A549 (cell line): ENCODE data around the gene TTC7B. TPM values are rescaled to one million over a fixed set of nuclear protein-coding genes. Genes with fewer than 3 reads are reported as not detected.

ENCODE experiments used
- ATAC-seq, 2 experiments: fragments of 200-7000 bp in 1 of 2; fragments of >200 bp in 1 of 2; cut with Nextera tagmentation in 1 of 2; cut with Tn5 transposase in 1 of 2; 3 replicates each; pipeline versions ENCODE4 v1.8.0 to v1.9.1; 2018 to 2020; ENCODE audit warnings: mild to moderate bottlenecking in 1 of 2, moderate library complexity in 1 of 2
- CTCF ChIA-PET: fragments of 300-600 bp; sonication (Branson Sonifier 250); formaldehyde crosslinking; extraction: SDS; loops from one replicate; lab custom pipeline; 2021; ENCODE audit warnings: antibody characterized with exemption, inconsistent platforms; lab: Yijun Ruan, JAX
- POLR2A ChIA-PET: fragments of 350-600 bp; formaldehyde crosslinking; extraction: SDS; loops from one replicate; lab custom pipeline; 2021; ENCODE audit warnings: antibody characterized with exemption, inconsistent platforms; lab: Yijun Ruan, JAX
- DNase-seq, 2 experiments: peaks; one replicate each; pipeline versions ENCODE4 v3.0.0 to v3.0.0-alpha.2; 2011 to 2016; ENCODE audit warnings: low read depth in 1 of 2, low spot score in 1 of 2
- FAIRE-seq: peaks from 2 replicates; lab custom pipeline; 2011; peaks lifted over from hg19 to GRCh38; lab: Jason Lieb, UNC
- H3K27ac ChIP-seq, 2 experiments: fragments of >200 bp; sonication (Bioruptor Twin); formaldehyde crosslinking; 3 replicates each; pipeline ENCODE4 v1.5.1; 2016 to 2017
- H3K4me1 ChIP-seq: fragments of >200 bp; sonication (Bioruptor Twin); formaldehyde crosslinking; 3 replicates; pipeline ENCODE4 v1.6.1; 2016
- H3K4me2 ChIP-seq: fragments of >200 bp; sonication (Bioruptor Twin); formaldehyde crosslinking; 3 replicates; pipeline ENCODE4 v1.6.1; 2016
- H3K4me3 ChIP-seq: fragments of >200 bp; sonication (Bioruptor Twin); formaldehyde crosslinking; 3 replicates; pipeline ENCODE4 v1.5.1; 2016
- H3K9me3 ChIP-seq: fragments of >200 bp; sonication (Bioruptor Twin); formaldehyde crosslinking; 3 replicates; pipeline ENCODE4 v1.6.1; 2016
- ATOH8 ChIP-seq: fragments of 250-450 bp; sonication (Bioruptor Pico); IDR thresholded peaks from 2 replicates; pipeline ENCODE4 v1.5.0; 2020; ENCODE audit warnings: low read depth, mild to moderate bottlenecking, moderate library complexity
- CBX2 ChIP-seq: fragments of 200-600 bp; sonication (generic); IDR thresholded peaks from 2 replicates; pipeline ENCODE4 v1.6.1; 2016; ENCODE audit warnings: low read depth, mild to moderate bottlenecking, borderline replicate concordance
- CHD4 ChIP-seq: fragments of 200-600 bp; sonication (generic); IDR thresholded peaks from 2 replicates; pipeline ENCODE4 v1.6.1; 2016; ENCODE audit warnings: antibody characterized with exemption, mild to moderate bottlenecking, borderline replicate concordance
- CTCF ChIP-seq: fragments of >200 bp; sonication (Bioruptor Twin); formaldehyde crosslinking; IDR thresholded peaks from 3 replicates; pipeline ENCODE4 v1.5.1; 2016
- E2F6 ChIP-seq: IDR thresholded peaks from 2 replicates; pipeline ENCODE4 v1.6.1; 2012; ENCODE audit warnings: low read depth, borderline replicate concordance
- EHF ChIP-seq: fragments of 250-450 bp; sonication (Bioruptor Pico); IDR thresholded peaks from 2 replicates; pipeline ENCODE4 v1.5.0; 2020; ENCODE audit warnings: mild to moderate bottlenecking
- EHMT2 ChIP-seq: fragments of 200-600 bp; sonication (generic); IDR thresholded peaks from 2 replicates; pipeline ENCODE4 v1.6.1; 2016; ENCODE audit warnings: antibody characterized with exemption, low read depth, mild to moderate bottlenecking, moderate library complexity
- EP300 ChIP-seq, 2 experiments: fragments of >200 bp; sonication (Bioruptor Twin); formaldehyde crosslinking; IDR thresholded peaks; 2 replicates in 1 of 2; 3 replicates in 1 of 2; pipeline ENCODE4 v1.6.1; 2016 to 2017
- ESRRA ChIP-seq: fragments of 150-350 bp; IDR thresholded peaks from 2 replicates; pipeline ENCODE4 v1.6.1; 2014; ENCODE audit warnings: mild to moderate bottlenecking, low read length, borderline replicate concordance
- FOSB ChIP-seq: fragments of 250-450 bp; sonication (Bioruptor Pico); IDR thresholded peaks from 2 replicates; pipeline ENCODE4 v1.5.0; 2020; ENCODE audit warnings: mild to moderate bottlenecking, moderate library complexity
- HDAC2 ChIP-seq: fragments of 200-600 bp; sonication (generic); IDR thresholded peaks from 2 replicates; pipeline ENCODE4 v1.6.1; 2016
- HMGXB4 ChIP-seq: fragments of 250-450 bp; sonication (Bioruptor Pico); IDR thresholded peaks from 2 replicates; pipeline ENCODE4 v1.5.0; 2021; ENCODE audit warnings: mild to moderate bottlenecking, moderate library complexity, borderline replicate concordance
- HOXA7 ChIP-seq: fragments of 250-450 bp; sonication (Bioruptor Pico); IDR thresholded peaks from 2 replicates; pipeline ENCODE4 v1.5.0; 2020; ENCODE audit warnings: mild to moderate bottlenecking, moderate library complexity
- HOXB5 ChIP-seq: fragments of 250-450 bp; sonication (Bioruptor Pico); IDR thresholded peaks from 2 replicates; pipeline ENCODE4 v1.5.0; 2020; ENCODE audit warnings: mild to moderate bottlenecking, moderate library complexity
- JUNB ChIP-seq: fragments of >200 bp; sonication (Bioruptor Twin); formaldehyde crosslinking; IDR thresholded peaks from 2 replicates; pipeline ENCODE4 v1.6.1; 2016
- KDM1A ChIP-seq: fragments of 200-600 bp; sonication (generic); IDR thresholded peaks from 2 replicates; pipeline ENCODE4 v1.6.1; 2016; ENCODE audit warnings: low read depth, mild to moderate bottlenecking
- KDM5A ChIP-seq: fragments of 200-600 bp; sonication (generic); IDR thresholded peaks from 2 replicates; pipeline ENCODE4 v1.6.1; 2016; ENCODE audit warnings: antibody characterized with exemption, mild to moderate bottlenecking
- MAX ChIP-seq: IDR thresholded peaks from 2 replicates; pipeline ENCODE4 v1.6.1; 2012
- PHF8 ChIP-seq: fragments of 200-600 bp; sonication (generic); IDR thresholded peaks from 2 replicates; pipeline ENCODE4 v1.6.1; 2016; ENCODE audit warnings: low read depth, mild to moderate bottlenecking, antibody characterized with exemption, moderate library complexity, borderline replicate concordance
- RARB ChIP-seq: fragments of 250-450 bp; sonication (Bioruptor Pico); IDR thresholded peaks from 2 replicates; pipeline ENCODE4 v1.8.0; 2021; ENCODE audit warnings: mild to moderate bottlenecking, moderate library complexity
- REST ChIP-seq: fragments of 200-600 bp; sonication (generic); IDR thresholded peaks from 2 replicates; pipeline ENCODE4 v1.6.1; 2016; ENCODE audit warnings: antibody characterized with exemption, mild to moderate bottlenecking, moderate library complexity
- RNF2 ChIP-seq: fragments of 200-600 bp; sonication (generic); IDR thresholded peaks from 2 replicates; pipeline ENCODE4 v1.6.1; 2016; ENCODE audit warnings: low read depth, mild to moderate bottlenecking, antibody characterized with exemption, moderate library complexity, borderline replicate concordance
- SMC3 ChIP-seq: fragments of >200 bp; sonication (Bioruptor Twin); formaldehyde crosslinking; IDR thresholded peaks from 3 replicates; pipeline ENCODE4 v1.6.1; 2018; ENCODE audit warnings: inconsistent platforms
- ZC3H11A ChIP-seq: fragments of 450-650 bp; IDR thresholded peaks from 2 replicates; pipeline ENCODE4 v1.6.1; 2014; ENCODE audit warnings: antibody characterized with exemption, mild to moderate bottlenecking
- ZNF302 ChIP-seq: fragments of 250-450 bp; sonication (Bioruptor Pico); IDR thresholded peaks from 2 replicates; pipeline ENCODE4 v1.9.0; 2021; ENCODE audit warnings: inconsistent platforms, mild to moderate bottlenecking, moderate library complexity
- WGBS: methylation state at CpG from one replicate; pipeline ENCODE4 v1.1.6; 2017; ENCODE audit errors: missing lambda C conversion rate; 5-methylcytosine and 5-hydroxymethylcytosine counted together
- polyA plus RNA-seq, 4 experiments: library from polyadenylated mRNA; depleted of rRNA in 3 of 4; stranded (reverse); fragments of >200 nt; fragmentation: RNase III in 1 of 4; extraction: RNeasy Plus Mini Kit Qiagen cat#74134 plus additional on column Dnase treatment in 1 of 4; gene quantifications; 2 replicates in 3 of 4; 3 replicates in 1 of 4; pipeline ENCODE4 v1.2.3, GENCODE V29; 2011 to 2017

Gene TTC7B
- polyA plus RNA-seq, 2 of the 4 experiments (the other 2 are of a cell fraction) = 16.6 to 28.0 TPM

- ATAC-seq = no peak
- DNase-seq = no peak
- no peak for FAIRE-seq
- no peak for TF ChIP-seq HOXA7 (CRISPR knock-in tag)
- no peak for TF ChIP-seq CHD4
- TF ChIP-seq CBX2 = no peak
- TF ChIP-seq FOSB = no peak
- no peak for TF ChIP-seq HOXB5 (CRISPR knock-in tag)
- no peak for TF ChIP-seq JUNB
- TF ChIP-seq ZNF302 (CRISPR knock-in tag) = no peak
- no peak for TF ChIP-seq ESRRA
- no peak for TF ChIP-seq RARB (CRISPR knock-in tag)
- no peak for TF ChIP-seq HDAC2
- no peak for TF ChIP-seq SMC3
- TF ChIP-seq EP300 (IDR thresholded peaks at IDR 0.05) = no peak
- no peaks in the 10 kb centered on the region for H3K4me1 ChIP-seq
- WGBS = 92% methylated on average over 7 of the region's 7 CpGs
- no peak overlapping the region for H3K27ac ChIP-seq
- no peak overlapping the region for H3K4me2 ChIP-seq
- POLR2A ChIA-PET = no interaction called here
- H3K4me3 ChIP-seq = no peak overlapping the region
- no peaks in the 10 kb centered on the region for H3K9me3 ChIP-seq
- CTCF ChIA-PET = no interaction called here
These were observed 248.2 kb downstream of the TTC7B start for GRCh38 chr14:90567991-90568390.

- POLR2A ChIA-PET = no interaction called here
These were observed 249.0 kb downstream of the TTC7B start for GRCh38 chr14:90567191-90567590.

More at GRCh38 chr14:90567191-90567590, 249.0 kb downstream of the TTC7B start:
- FAIRE-seq = no peak
- 86% methylated on average over 11 of the region's 11 CpGs for WGBS
- Histone ChIP-seq H3K27ac (no peak overlapping the region), H3K9me3 (no peaks in the 10 kb centered on the region), H3K4me2 (no peak overlapping the region), H3K4me3 (no peak overlapping the region), H3K4me1 (no peaks in the 10 kb centered on the region)
- no peak for DNase-seq
- TF ChIP-seq CBX2 (no peak), EHMT2 (no peak), ZC3H11A (no peak), MAX (no peak), JUNB (no peak), REST (no peak), HOXA7 (CRISPR knock-in tag) (no peak), KDM5A (no peak), EHF (CRISPR knock-in tag) (no peak), RARB (CRISPR knock-in tag) (no peak), ATOH8 (no peak), HMGXB4 (no peak), KDM1A (no peak), CTCF (no peak), PHF8 (no peak), RNF2 (no peak), E2F6 (no peak)
- ATAC-seq = no peak
- CTCF ChIA-PET = interaction anchor here (0.9 kb wide), 1 partner anchor 18 kb away, joined by 3 read pairs; no protein-coding TSS in a partner anchor
